Placental pericyte (primary cell): Measurements from ENCODE around the gene FAM114A2. TPM values are rescaled to one million over a fixed set of nuclear protein-coding genes. Genes with fewer than 3 reads are reported as not detected.

Experiments
- total RNA-seq: library from RNA; depleted of rRNA; stranded (reverse); fragments of >200 nt; gene quantifications from 2 replicates; pipeline ENCODE4 v1.2.3, GENCODE V29; 2012

The FAM114A2 gene
- total RNA-seq = 26.5 and 26.9 TPM in 2 replicates

DNA sequence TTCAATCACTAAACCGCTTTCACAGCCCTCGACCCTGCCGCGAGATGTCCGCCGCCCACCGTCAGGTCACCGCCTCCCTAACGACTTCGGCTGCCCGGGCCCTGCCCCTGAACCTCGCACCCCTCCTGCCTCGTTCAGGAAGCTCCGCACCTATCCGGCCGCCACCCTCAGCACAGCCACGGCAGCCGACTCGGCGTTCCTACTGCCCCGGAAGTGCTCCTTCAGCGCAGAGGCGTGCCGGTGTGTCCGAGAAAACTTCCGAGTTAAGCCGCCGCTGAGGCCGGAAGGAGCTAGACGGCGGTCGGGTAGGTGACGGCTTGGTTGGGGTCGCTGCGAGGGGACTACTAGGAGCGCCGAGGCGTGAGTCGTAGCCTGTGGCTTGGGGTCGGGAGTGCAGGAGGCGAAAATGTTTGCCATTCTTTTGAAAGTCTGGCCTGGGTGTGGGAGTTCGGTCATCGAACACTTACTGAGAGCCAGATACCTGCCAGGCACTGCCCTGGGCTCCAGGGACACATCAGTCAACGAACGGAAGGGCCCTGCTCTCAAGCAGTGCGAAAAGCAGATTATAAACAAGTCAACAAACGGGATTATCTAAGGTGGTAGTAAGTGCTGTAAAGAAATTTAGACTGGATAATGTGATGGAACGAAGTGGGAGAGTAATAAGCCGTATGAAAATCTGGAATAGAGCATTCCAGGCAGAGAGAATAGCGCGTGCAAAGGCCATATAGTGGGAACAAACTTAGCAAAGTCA lies at the start of gene FAM114A2, which contains the start of gene MFAP3:
TSS of gene FAM114A2 (minus strand) at position 204 of the 751 bp plus-strand sequence. CDS start 3,957 bp downstream, outside the sequence.
TSS of gene MFAP3 (plus strand) at position 261 of the 751 bp plus-strand sequence. CDS start 10,756 bp downstream, outside the sequence.

Other genes starting within 250 kb of the FAM114A2 start
- gene MFAP3, start 57 bp upstream of the FAM114A2 start, total RNA-seq = 51.6 and 84.0 TPM in 2 replicates
- 28.2 and 178 TPM in 2 replicates for gene GALNT10, start 151.8 kb upstream of the FAM114A2 start, total RNA-seq